ENCODE measurements around the gene CDCA4.

DNA sequence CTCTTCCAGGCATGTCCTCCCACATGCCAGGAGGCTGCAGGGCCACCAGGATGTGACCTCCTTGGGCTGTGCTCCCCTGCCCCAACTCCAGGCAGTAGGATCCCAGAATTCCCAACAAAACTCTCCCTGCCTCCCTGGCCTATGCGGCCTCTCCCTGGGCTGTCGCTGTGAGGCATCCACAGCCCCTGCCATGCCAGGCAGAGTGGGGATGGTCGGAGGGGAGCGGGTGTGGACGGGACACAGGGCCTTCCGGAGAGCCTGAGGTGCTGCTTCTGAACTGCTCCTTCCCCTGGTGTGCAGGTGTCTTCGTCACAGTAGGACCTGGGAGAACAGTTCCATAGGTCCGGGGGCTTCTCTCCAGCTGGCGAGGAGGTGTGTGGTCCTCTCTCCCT is 26.0 kb upstream of the CDCA4 start:
- TF ChIP-seq CTCF (IDR thresholded peaks at IDR 0.05) (no peak), ZFX (IDR thresholded peaks at IDR 0.05; ENCODE audit: borderline replicate concordance) (no peak)

All from 22Rv1 (cell line).